Ascending aorta (tissue), 2 donors: Measurements from ENCODE around the gene RPAIN. TPM values are rescaled to one million over a fixed set of nuclear protein-coding genes. Genes with fewer than 3 reads are reported as not detected.

ENCODE experiments used
- DNase-seq, 2 donors: peaks; one replicate each; pipeline ENCODE4 v3.0.0-alpha.2; 2019; ENCODE audit warnings: low spot score in 2 of 2
- H3K27ac ChIP-seq, 2 donors: fragments of 200-600 bp; sonication (generic); one replicate each; pipeline ENCODE4 v1.5.1; 2016 to 2017; ENCODE audit warnings: mild to moderate bottlenecking in 1 of 2
- H3K27me3 ChIP-seq: fragments of 200-600 bp; sonication (generic); one replicate; pipeline ENCODE4 v1.5.1; 2017
- H3K36me3 ChIP-seq, 2 donors: fragments of 200-600 bp; sonication (generic); one replicate each; pipeline ENCODE4 v1.5.1; 2016
- H3K4me1 ChIP-seq, 2 donors: fragments of 200-600 bp; sonication (generic); one replicate each; pipeline ENCODE4 v1.5.1; 2016 to 2017; ENCODE audit warnings: mild to moderate bottlenecking in 1 of 2
- H3K4me3 ChIP-seq, 2 donors: fragments of 200-600 bp; sonication (generic); one replicate each; pipeline ENCODE4 v1.5.1; 2016 to 2017; ENCODE audit warnings: mild to moderate bottlenecking in 1 of 2
- H3K9me3 ChIP-seq, 2 donors: fragments of 200-600 bp; sonication (generic); one replicate each; pipeline ENCODE4 v1.5.1; 2016
- CTCF ChIP-seq, 3 experiments: fragments of 200-600 bp in 2 of 3; fragments of 450-650 bp in 1 of 3; sonication (generic) in 2 of 3; IDR thresholded peaks; one replicate each; pipeline ENCODE4 v1.5.1; 2016 to 2019; ENCODE audit warnings: antibody characterized with exemption in 3 of 3, mild to moderate bottlenecking in 1 of 3, moderate library complexity in 1 of 3
- intact Hi-C: fragments of 100-400 bp; cut with DNase I; formaldehyde crosslinking; loops from one replicate; pipeline ENCODE4 v1.15.1; 2023
- total RNA-seq: library from RNA; depleted of rRNA; stranded (reverse); fragments of >200 nt; gene quantifications from one replicate; pipeline ENCODE4 v1.1.0, GENCODE V29; 2016

The RPAIN gene
- total RNA-seq, 1 donor from 2014 or later = 6.4 TPM

GRCh38 chr17:5380491-5381135 lies 39.4 kb upstream of the RPAIN start:
- DNase-seq = no peak
- no peak for TF ChIP-seq CTCF (IDR thresholded peaks at IDR 0.05)
- peaks cover 78 to 98% of the 10 kb centered on the region in 2 donors for H3K36me3 ChIP-seq
- no peaks in the 10 kb centered on the region for H3K4me1 ChIP-seq
- H3K9me3 ChIP-seq = no peaks in the 10 kb centered on the region
- no peak overlapping the region for H3K4me3 ChIP-seq
- H3K27me3 ChIP-seq = no peaks in the 10 kb centered on the region
- intact Hi-C loops = no loop called here
- H3K27ac ChIP-seq = peak overlapping the region in 1 of 2 donors; percentile 7

DNA sequence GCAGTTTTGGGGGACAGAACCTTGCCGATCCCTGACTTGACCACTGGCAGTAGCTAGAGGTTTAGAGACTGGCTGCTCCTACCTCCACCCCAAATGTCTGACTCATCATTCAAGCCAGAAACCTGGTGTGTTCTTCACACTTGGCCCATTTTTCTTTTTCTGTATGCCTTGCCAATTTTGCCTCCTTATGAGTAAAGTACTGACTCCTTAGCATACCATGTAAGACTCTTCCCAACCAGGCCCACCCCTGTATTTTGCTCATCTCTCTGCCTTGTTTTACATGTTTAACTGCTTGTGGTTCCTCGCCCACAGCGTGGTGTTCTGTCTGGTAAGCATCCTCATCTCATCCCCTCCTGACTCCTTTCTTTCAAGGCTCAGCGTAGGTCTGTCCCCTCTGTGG lies 38.4 kb upstream of the RPAIN start:
- DNase-seq = no peak
- intact Hi-C loops = no loop called here
- peaks cover 83 to 100% of the 10 kb centered on the region in 2 donors for H3K36me3 ChIP-seq
- H3K9me3 ChIP-seq = no peaks in the 10 kb centered on the region
- H3K4me1 ChIP-seq = no peaks in the 10 kb centered on the region
- no peak for TF ChIP-seq CTCF (IDR thresholded peaks at IDR 0.05)
- no peaks in the 10 kb centered on the region for H3K27me3 ChIP-seq
- H3K27ac ChIP-seq = peak overlapping the region in 1 of 2 donors; percentile 7
- H3K4me3 ChIP-seq = no peak overlapping the region

- no peak for DNase-seq
- intact Hi-C loops = no loop called here
- no peaks in the 10 kb centered on the region for H3K9me3 ChIP-seq
- no peaks in the 10 kb centered on the region for H3K4me1 ChIP-seq
- TF ChIP-seq CTCF (IDR thresholded peaks at IDR 0.05) = no peak
- H3K27ac ChIP-seq = no peak overlapping the region
- peaks cover 69 to 91% of the 10 kb centered on the region in 2 donors for H3K36me3 ChIP-seq
- no peaks in the 10 kb centered on the region for H3K27me3 ChIP-seq
- H3K4me3 ChIP-seq = no peak overlapping the region
Measured at GRCh38 chr17:5391678-5392077, 28.3 kb upstream of the RPAIN start.

GRCh38 chr17:5396612-5397011 lies 23.4 kb upstream of the RPAIN start:
- no peak overlapping the region for H3K27ac ChIP-seq
- H3K9me3 ChIP-seq = no peaks in the 10 kb centered on the region
- TF ChIP-seq CTCF (IDR thresholded peaks at IDR 0.05) = no peak
- intact Hi-C loops = no loop called here
- H3K36me3 ChIP-seq = peaks cover 79 to 89% of the 10 kb centered on the region in 2 donors
- no peaks in the 10 kb centered on the region for H3K4me1 ChIP-seq
- no peak for DNase-seq
- H3K27me3 ChIP-seq = no peaks in the 10 kb centered on the region
- H3K4me3 ChIP-seq = no peak overlapping the region

GRCh38 chr17:5399767-5400166 lies 20.2 kb upstream of the RPAIN start:
- Histone ChIP-seq H3K27me3 (no peaks in the 10 kb centered on the region), H3K27ac (no peak overlapping the region), H3K9me3 (no peaks in the 10 kb centered on the region), H3K4me3 (no peak overlapping the region), H3K36me3 (peaks cover 82 to 90% of the 10 kb centered on the region in 2 donors), H3K4me1 (no peaks in the 10 kb centered on the region)
- intact Hi-C loops = no loop called here
- TF ChIP-seq CTCF (IDR thresholded peaks at IDR 0.05) = no peak
- no peak for DNase-seq

DNA sequence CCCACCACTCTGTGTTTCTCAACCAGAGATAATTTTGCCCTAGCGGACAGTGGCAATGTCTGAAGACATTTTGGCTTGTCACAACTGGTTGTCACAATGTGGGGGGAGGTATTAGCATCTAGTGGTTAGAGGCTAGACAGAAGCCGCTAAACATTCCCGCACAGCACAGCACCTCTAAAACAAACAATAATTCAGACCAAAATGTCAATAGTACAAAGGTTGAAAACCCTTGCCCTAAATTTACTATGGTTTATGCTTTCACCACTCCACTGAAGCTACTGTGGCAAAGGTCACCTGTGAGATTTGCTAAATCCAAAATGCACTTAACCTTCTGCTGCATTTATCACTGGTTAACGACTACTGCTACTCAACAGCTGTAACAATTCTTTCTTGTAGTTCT lies 14.6 kb upstream of the RPAIN start:
- Histone ChIP-seq H3K9me3 (no peaks in the 10 kb centered on the region), H3K27me3 (no peaks in the 10 kb centered on the region), H3K4me3 (no peak overlapping the region), H3K27ac (no peak overlapping the region), H3K36me3 (peaks cover 84 to 91% of the 10 kb centered on the region in 2 donors), H3K4me1 (no peaks in the 10 kb centered on the region)
- DNase-seq = no peak
- intact Hi-C loops = no loop called here
- TF ChIP-seq CTCF (IDR thresholded peaks at IDR 0.05) = no peak
